OCI-LY7 (cell line): Measurements from ENCODE around the gene ALDH1L1. TPM values are rescaled to one million over a fixed set of nuclear protein-coding genes. Genes with fewer than 3 reads are reported as not detected.

Experiments
- BruUV-seq: library from RNA; stranded (reverse); fragments of 400-500 nt; replicated peaks from 2 replicates; lab custom pipeline; 2021; lab: Mats Ljungman, UMichigan
- CTCF ChIA-PET: fragments of 300-600 bp; sonication (Branson Sonifier 250); formaldehyde crosslinking; loops from one replicate; lab custom pipeline; 2022; ENCODE audit warnings: antibody characterized with exemption; ENCODE audit not compliant: unreplicated experiment; lab: Charles Lee
- POLR2A ChIA-PET: fragments of 300-600 bp; sonication (Branson Sonifier 250); formaldehyde crosslinking; loops from one replicate; lab custom pipeline; 2022; ENCODE audit warnings: antibody characterized with exemption; lab: Charles Lee
- DNase-seq: peaks from one replicate; pipeline ENCODE4 v3.0.0-alpha.2; 2015; ENCODE audit warnings: low spot score
- H2AFZ ChIP-seq: fragments of 200-600 bp; sonication (generic), shearing (Covaris generic); 2 replicates; pipeline ENCODE4 v1.6.1; 2014; ENCODE audit warnings: mild to moderate bottlenecking, antibody characterized with exemption, low read length, moderate library complexity
- H3K27ac ChIP-seq: fragments of 200-600 bp; sonication (generic); 2 replicates; pipeline ENCODE4 v1.5.1; 2014; ENCODE audit warnings: mixed run types, low read depth, mild to moderate bottlenecking, moderate library complexity, low read length, inconsistent platforms; ENCODE audit not compliant: poor library complexity, severe bottlenecking
- H3K36me3 ChIP-seq: fragments of 200-600 bp; sonication (generic); 2 replicates; pipeline ENCODE4 v1.6.1; 2014; ENCODE audit warnings: mild to moderate bottlenecking, antibody characterized with exemption, low read length, moderate library complexity, mixed read lengths; ENCODE audit not compliant: insufficient read depth
- H3K4me1 ChIP-seq: fragments of 200-600 bp; sonication (generic); 2 replicates; pipeline ENCODE4 v1.5.1; 2014; ENCODE audit warnings: mild to moderate bottlenecking, low read length; ENCODE audit not compliant: insufficient read depth, poor library complexity, severe bottlenecking
- H3K4me2 ChIP-seq: fragments of 200-600 bp; sonication (generic); 2 replicates; pipeline ENCODE4 v1.6.1; 2014; ENCODE audit warnings: mild to moderate bottlenecking, low read length
- H3K4me3 ChIP-seq: fragments of 200-600 bp; sonication (generic); 2 replicates; pipeline ENCODE4 v1.5.1; 2014; ENCODE audit warnings: mild to moderate bottlenecking, low read depth, low read length; ENCODE audit not compliant: poor library complexity, severe bottlenecking
- H3K79me2 ChIP-seq: fragments of 200-600 bp; sonication (generic); 2 replicates; pipeline ENCODE4 v1.6.1; 2016; ENCODE audit warnings: low read depth, mild to moderate bottlenecking, low read length, moderate library complexity, mixed read lengths; ENCODE audit not compliant: insufficient read depth
- H3K9me2 ChIP-seq: fragments of 200-600 bp; sonication (generic); 2 replicates; pipeline ENCODE4 v1.6.1; 2016; ENCODE audit warnings: mild to moderate bottlenecking, low read length, mixed read lengths; ENCODE audit not compliant: insufficient read depth
- H3K9me3 ChIP-seq: fragments of 200-600 bp; sonication (generic); 2 replicates; pipeline ENCODE4 v1.6.1; 2014; ENCODE audit warnings: mild to moderate bottlenecking, mixed run types, low read length, mixed read lengths
- H4K20me1 ChIP-seq: fragments of 200-600 bp; sonication (generic); 2 replicates; pipeline ENCODE4 v1.6.1; 2014; ENCODE audit warnings: mild to moderate bottlenecking, antibody characterized with exemption, low read length, moderate library complexity, mixed read lengths; ENCODE audit not compliant: insufficient read depth
- CTCF ChIP-seq: fragments of 200-600 bp; sonication (generic); conservative IDR thresholded peaks from 2 replicates; pipeline ENCODE4 v1.5.1; 2014; ENCODE audit warnings: mild to moderate bottlenecking, antibody characterized with exemption, low read length, moderate library complexity, mixed read lengths
- EZH2phosphoT487 ChIP-seq: fragments of 200-600 bp; sonication (generic); IDR thresholded peaks from 2 replicates; pipeline ENCODE4 v1.6.1; 2018; ENCODE audit warnings: low read depth, borderline replicate concordance, mild to moderate bottlenecking, mixed run types, antibody characterized with exemption, low read length, moderate library complexity, mixed read lengths
- intact Hi-C: fragments of 100-400 bp; cut with micrococcal nuclease; formaldehyde crosslinking; loops from one replicate; pipeline ENCODE4 v1.10.0; 2022; ENCODE audit not compliant: unreplicated experiment
- total RNA-seq, 2 experiments: library from RNA; depleted of rRNA in 1 of 2; stranded (reverse); fragments of >200 nt in 1 of 2; shearing (Covaris generic) in 1 of 2; gene quantifications; 2 replicates each; pipeline ENCODE4 v1.2.3, GENCODE V29; 2014 to 2022

Gene ALDH1L1
- total RNA-seq, 2 experiments from 2014 or later: not detected

DNA sequence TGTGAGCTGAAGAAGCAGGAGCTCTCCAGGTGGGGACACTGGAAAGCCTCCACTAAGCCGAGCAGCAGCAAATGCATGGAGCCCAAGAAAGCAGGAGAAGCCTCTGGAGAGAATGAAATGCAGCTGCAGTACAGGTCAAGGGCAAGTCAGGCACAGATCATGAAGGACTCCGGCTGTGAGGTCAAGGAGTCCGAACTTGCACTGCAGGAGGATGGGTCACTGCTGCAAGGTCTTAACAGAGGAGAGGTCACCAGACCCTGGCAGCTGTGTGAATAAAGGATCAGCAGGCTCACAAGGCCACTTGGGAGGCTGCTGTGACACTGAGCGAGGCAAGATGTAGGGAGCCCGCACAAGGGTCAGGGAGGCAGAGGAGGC lies 71.7 kb downstream of the ALDH1L1 start:
- TF ChIP-seq CTCF (no peak), EZH2phosphoT487 (no peak)
- no peak overlapping the region for H3K4me2 ChIP-seq
- H3K4me3 ChIP-seq: no peak overlapping the region
- no TSS peak for BruUV-seq
- H3K9me3 ChIP-seq: no peaks in the 10 kb centered on the region
- ChIA-PET POLR2A (no interaction called here), CTCF (no interaction called here)
- no peak for DNase-seq
- H2AFZ ChIP-seq: no peak overlapping the region
- H3K36me3 ChIP-seq: no peaks in the 10 kb centered on the region
- no peaks in the 10 kb centered on the region for H3K9me2 ChIP-seq
- intact Hi-C loops: no loop called here
- H3K79me2 ChIP-seq: no peaks in the 10 kb centered on the region
- H3K27ac ChIP-seq: no peak overlapping the region
- no peaks in the 10 kb centered on the region for H4K20me1 ChIP-seq
- no peaks in the 10 kb centered on the region for H3K4me1 ChIP-seq

- Histone ChIP-seq H3K27ac (no peak overlapping the region), H3K4me2 (no peak overlapping the region), H3K9me2 (no peaks in the 10 kb centered on the region), H3K79me2 (no peaks in the 10 kb centered on the region), H2AFZ (no peak overlapping the region), H3K4me1 (no peaks in the 10 kb centered on the region), H3K9me3 (no peaks in the 10 kb centered on the region), H4K20me1 (no peaks in the 10 kb centered on the region), H3K36me3 (no peaks in the 10 kb centered on the region), H3K4me3 (no peak overlapping the region)
- DNase-seq: no peak
- ChIA-PET CTCF (no interaction called here), POLR2A (no interaction called here)
- BruUV-seq: no TSS peak
- intact Hi-C loops: no loop called here
- TF ChIP-seq EZH2phosphoT487 (no peak), CTCF (no peak)
These were observed 72.3 kb downstream of the ALDH1L1 start for GRCh38 chr3:126107957-126108675.

DNA sequence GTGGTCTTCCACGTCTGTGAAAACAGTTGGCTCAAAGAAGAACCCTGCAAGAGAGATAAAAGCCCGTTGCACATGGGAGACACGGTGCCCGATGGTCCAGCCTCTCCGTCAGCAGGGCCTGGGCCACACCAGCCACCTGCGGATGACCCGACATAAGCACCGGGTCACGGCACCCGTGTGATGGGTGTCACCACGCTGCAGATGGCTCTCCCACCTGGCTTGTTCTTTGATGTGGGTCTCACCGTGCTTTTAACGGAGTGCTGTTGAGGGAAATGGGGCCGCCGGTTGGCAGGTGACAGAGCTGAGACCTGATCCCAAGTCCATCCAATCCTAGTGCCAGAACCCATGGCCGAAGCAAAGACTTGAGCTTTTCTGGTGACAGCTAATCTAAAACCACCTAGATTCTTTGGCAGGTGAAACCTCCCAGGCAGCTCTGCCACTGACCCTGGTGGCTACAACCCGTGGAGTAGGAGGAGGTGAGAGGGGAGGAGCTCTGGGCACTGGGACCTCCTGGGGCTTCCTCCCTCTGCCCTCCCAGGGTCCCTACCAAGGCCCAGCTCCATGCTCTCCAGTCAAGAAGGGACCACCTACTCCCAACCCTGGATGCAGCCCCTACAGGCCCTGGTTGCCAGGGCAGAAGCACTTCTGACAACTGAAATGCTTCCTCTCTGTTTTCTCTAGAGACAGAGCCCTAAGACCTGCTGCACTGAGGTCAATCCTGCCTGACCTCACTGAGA lies 73.0 kb downstream of the ALDH1L1 start:
- intact Hi-C loops: no loop called here
- Histone ChIP-seq H3K4me1 (no peaks in the 10 kb centered on the region), H3K4me2 (no peak overlapping the region), H3K36me3 (no peaks in the 10 kb centered on the region), H3K27ac (no peak overlapping the region), H4K20me1 (no peaks in the 10 kb centered on the region), H3K4me3 (no peak overlapping the region), H3K9me3 (no peaks in the 10 kb centered on the region), H3K9me2 (no peaks in the 10 kb centered on the region), H3K79me2 (no peaks in the 10 kb centered on the region), H2AFZ (no peak overlapping the region)
- TF ChIP-seq EZH2phosphoT487: no peak
- TF ChIP-seq CTCF: no peak
- CTCF ChIA-PET: no interaction called here
- POLR2A ChIA-PET: no interaction called here
- no TSS peak for BruUV-seq
- DNase-seq: no peak
